HCT116 (cell line): Measurements from ENCODE around the gene URI1.

Experiments
- ATF3 ChIP-seq: IDR thresholded peaks from 2 replicates; pipeline ENCODE4 v1.6.1; 2012
- CTCF ChIP-seq, 3 experiments: fragments of 200-600 bp in 1 of 3; sonication (generic) in 1 of 3; IDR thresholded peaks in 2 of 3; conservative IDR thresholded peaks in 1 of 3; 2 replicates each; pipeline ENCODE4 v1.5.1; 2012 to 2017; ENCODE audit warnings: low read depth in 2 of 3, low read length in 2 of 3, antibody characterized with exemption in 1 of 3, borderline replicate concordance in 1 of 3, control low read depth in 1 of 3, mild to moderate bottlenecking in 1 of 3, mixed read lengths in 1 of 3, mixed run types in 1 of 3, moderate library complexity in 1 of 3; ENCODE audit not compliant: insufficient read depth in 1 of 3
- POLR2A ChIP-seq: IDR thresholded peaks from 2 replicates; pipeline ENCODE4 v1.7.0; 2011; ENCODE audit warnings: borderline replicate concordance; ENCODE audit not compliant: insufficient read depth, insufficient read length; ENCODE audit errors: extremely low read depth

GRCh38 chr19:30062065-30062906 is 120.2 kb downstream of the URI1 start:
- TF ChIP-seq POLR2A (no peak), ATF3 (no peak), CTCF (IDR thresholded peaks at IDR 0.05 in 2 of 3, conservative IDR thresholded peaks at IDR 0.05 in 1 of 3; ENCODE audit: borderline replicate concordance in 1 of 3, insufficient read depth in 1 of 3, low read depth in 2 of 3, low read length in 2 of 3) (no peak)
